Stomach (tissue), 9 donors: ENCODE data around the gene RFTN1. TPM values are rescaled to one million over a fixed set of nuclear protein-coding genes. Genes with fewer than 3 reads are reported as not detected.

Experiments
- DNase-seq, 2 donors: peaks; one replicate each; pipeline versions ENCODE4 v3.0.0 to v3.0.0-alpha.2; 2013 to 2019
- H3K27ac ChIP-seq, 5 donors: fragments of 200-600 bp in 4 of 5; sonication (generic) in 4 of 5; one replicate each; pipeline ENCODE4 v1.5.1; 2013 to 2019; ENCODE audit warnings: mild to moderate bottlenecking in 1 of 5, moderate library complexity in 1 of 5
- H3K27me3 ChIP-seq, 3 donors: fragments of 200-600 bp; sonication (generic); one replicate each; pipeline ENCODE4 v1.5.1; 2017 to 2019; ENCODE audit warnings: mixed run types in 1 of 3
- H3K36me3 ChIP-seq, 4 donors: fragments of 200-600 bp; sonication (generic); 1 replicate in 3 of 4; 2 replicates in 1 of 4; pipeline ENCODE4 v1.5.1; 2016 to 2019
- H3K4me1 ChIP-seq, 4 donors: fragments of 200-600 bp; sonication (generic); one replicate each; pipeline ENCODE4 v1.5.1; 2016 to 2019
- H3K4me3 ChIP-seq, 4 donors: fragments of 200-600 bp; sonication (generic) in 3 of 4; one replicate each; pipeline ENCODE4 v1.5.1; 2016 to 2019; ENCODE audit warnings: mild to moderate bottlenecking in 1 of 4
- H3K9me3 ChIP-seq, 4 donors: fragments of 200-600 bp; sonication (generic); one replicate each; pipeline ENCODE4 v1.5.1; 2016 to 2019
- EP300 ChIP-seq: sonication (generic); formaldehyde crosslinking; IDR thresholded peaks from one replicate; pipeline ENCODE4 v1.6.1; 2017; ENCODE audit warnings: antibody characterized with exemption
- POLR2A ChIP-seq, 4 donors: fragments of 450-650 bp; IDR thresholded peaks; one replicate each; pipeline ENCODE4 v1.6.1; 2016; ENCODE audit warnings: antibody characterized with exemption in 4 of 4, control low read depth in 2 of 4, mild to moderate bottlenecking in 1 of 4, moderate library complexity in 1 of 4
- POLR2AphosphoS5 ChIP-seq, 3 donors: sonication (generic); formaldehyde crosslinking; IDR thresholded peaks; one replicate each; pipeline ENCODE4 v1.6.1; 2016; ENCODE audit warnings: antibody characterized with exemption in 3 of 3
- WGBS, 5 donors: extraction: QIAGEN DNeasy Blood & Tissue Kit in 3 of 5; methylation state at CpG; one replicate each; pipeline versions ENCODE4 v1.1.5 to v1.1.7; 2013 to 2018; 5-methylcytosine and 5-hydroxymethylcytosine counted together
- intact Hi-C: fragments of 100-400 bp; cut with DNase I; formaldehyde crosslinking; loops from one replicate; pipeline ENCODE4 v1.15.1; 2023; ENCODE audit warnings: low total_unique reads
- polyA plus RNA-seq, 3 donors: library from polyadenylated mRNA; stranded (reverse); fragments of 200-250 nt; gene quantifications; one replicate each; pipeline ENCODE4 v1.2.3, GENCODE V29; 2013
- total RNA-seq, 5 donors: library from RNA; depleted of rRNA; stranded (reverse); fragments of >200 nt; gene quantifications; one replicate each; pipeline versions ENCODE4 v1.1.0 to v1.2.3, GENCODE V29; 2014 to 2016
- TF ChIP-seq, protein P1 (sequence below), 7 experiments: fragments of 450-650 bp in 4 of 7; fragments of 200-600 bp in 3 of 7; sonication (generic) in 3 of 7; IDR thresholded peaks; one replicate each; pipeline ENCODE4 v1.5.1; 2016 to 2019; ENCODE audit warnings: antibody characterized with exemption in 7 of 7, control low read depth in 2 of 7, mild to moderate bottlenecking in 1 of 7
- donor health status: healthy with polysubstance abuse.
- donor health status: Bipolar disorder and iron deficiency.
- donor health status: healthy.

The RFTN1 gene
- total and polyA plus RNA-seq, 8 donors: 4.6 to 103 (median 18.9) TPM

DNA sequence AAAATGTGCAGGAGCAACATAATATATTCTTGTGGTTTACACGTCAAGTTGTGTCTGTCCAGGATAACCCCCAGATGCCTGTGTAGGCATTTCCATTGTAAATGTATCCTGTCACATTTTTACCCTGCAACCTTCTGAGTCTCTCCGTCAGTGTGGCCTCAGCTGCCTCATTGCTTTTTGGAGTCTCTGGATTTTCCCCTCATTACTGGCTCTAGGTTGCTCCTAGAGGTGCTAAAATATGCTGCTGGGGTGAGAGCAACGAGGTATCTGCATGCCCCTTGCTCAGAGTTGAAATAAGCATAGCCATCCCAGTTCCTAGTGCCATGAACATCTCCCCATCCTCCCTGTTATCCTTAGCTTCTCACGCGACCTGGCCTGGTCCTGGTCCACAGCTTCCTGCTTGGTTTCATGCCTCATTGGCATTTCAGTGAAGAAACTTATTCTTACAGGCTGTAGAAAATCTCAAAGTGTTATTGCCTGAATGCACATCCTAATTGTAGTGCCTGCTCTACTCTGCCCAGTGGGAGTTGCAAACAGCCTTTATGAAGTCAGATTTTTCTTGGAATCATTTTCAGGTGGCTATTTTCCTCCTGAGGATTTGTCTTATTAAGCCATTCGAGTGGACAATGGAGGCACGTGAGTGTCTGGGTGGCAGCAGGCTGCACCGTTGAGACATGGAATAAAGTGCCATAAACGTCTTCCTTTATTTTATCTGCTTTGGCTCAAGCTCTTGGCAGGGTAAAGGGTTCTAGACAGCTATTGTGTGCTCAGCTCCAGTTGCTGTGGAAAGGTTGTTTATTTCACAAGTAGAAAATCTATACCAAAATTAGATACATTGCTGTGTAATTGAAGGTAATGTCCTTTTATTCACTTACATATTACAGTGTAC, 215.3 kb downstream of the RFTN1 start:
- Histone ChIP-seq H3K36me3 (peaks cover 9 to 69% (median 64%) of the 10 kb centered on the region in 4 donors), H3K27ac (no peak overlapping the region), H3K4me1 (no peaks in the 10 kb centered on the region), H3K27me3 (no peaks in the 10 kb centered on the region), H3K4me3 (no peak overlapping the region), H3K9me3 (no peaks in the 10 kb centered on the region)
- DNase-seq: no peak
- TF ChIP-seq POLR2A (IDR thresholded peaks at IDR 0.05) (no peak), POLR2AphosphoS5 (IDR thresholded peaks at IDR 0.05) (no peak), EP300 (no peak)
- TF ChIP-seq, protein P1, sequence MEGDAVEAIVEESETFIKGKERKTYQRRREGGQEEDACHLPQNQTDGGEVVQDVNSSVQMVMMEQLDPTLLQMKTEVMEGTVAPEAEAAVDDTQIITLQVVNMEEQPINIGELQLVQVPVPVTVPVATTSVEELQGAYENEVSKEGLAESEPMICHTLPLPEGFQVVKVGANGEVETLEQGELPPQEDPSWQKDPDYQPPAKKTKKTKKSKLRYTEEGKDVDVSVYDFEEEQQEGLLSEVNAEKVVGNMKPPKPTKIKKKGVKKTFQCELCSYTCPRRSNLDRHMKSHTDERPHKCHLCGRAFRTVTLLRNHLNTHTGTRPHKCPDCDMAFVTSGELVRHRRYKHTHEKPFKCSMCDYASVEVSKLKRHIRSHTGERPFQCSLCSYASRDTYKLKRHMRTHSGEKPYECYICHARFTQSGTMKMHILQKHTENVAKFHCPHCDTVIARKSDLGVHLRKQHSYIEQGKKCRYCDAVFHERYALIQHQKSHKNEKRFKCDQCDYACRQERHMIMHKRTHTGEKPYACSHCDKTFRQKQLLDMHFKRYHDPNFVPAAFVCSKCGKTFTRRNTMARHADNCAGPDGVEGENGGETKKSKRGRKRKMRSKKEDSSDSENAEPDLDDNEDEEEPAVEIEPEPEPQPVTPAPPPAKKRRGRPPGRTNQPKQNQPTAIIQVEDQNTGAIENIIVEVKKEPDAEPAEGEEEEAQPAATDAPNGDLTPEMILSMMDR (IDR thresholded peaks at IDR 0.05): no peak
- WGBS, 5 donors: 80 to 84% (median 83%) methylated on average over 9 of the region's 9 CpGs
- intact Hi-C loops: no loop called here

DNA sequence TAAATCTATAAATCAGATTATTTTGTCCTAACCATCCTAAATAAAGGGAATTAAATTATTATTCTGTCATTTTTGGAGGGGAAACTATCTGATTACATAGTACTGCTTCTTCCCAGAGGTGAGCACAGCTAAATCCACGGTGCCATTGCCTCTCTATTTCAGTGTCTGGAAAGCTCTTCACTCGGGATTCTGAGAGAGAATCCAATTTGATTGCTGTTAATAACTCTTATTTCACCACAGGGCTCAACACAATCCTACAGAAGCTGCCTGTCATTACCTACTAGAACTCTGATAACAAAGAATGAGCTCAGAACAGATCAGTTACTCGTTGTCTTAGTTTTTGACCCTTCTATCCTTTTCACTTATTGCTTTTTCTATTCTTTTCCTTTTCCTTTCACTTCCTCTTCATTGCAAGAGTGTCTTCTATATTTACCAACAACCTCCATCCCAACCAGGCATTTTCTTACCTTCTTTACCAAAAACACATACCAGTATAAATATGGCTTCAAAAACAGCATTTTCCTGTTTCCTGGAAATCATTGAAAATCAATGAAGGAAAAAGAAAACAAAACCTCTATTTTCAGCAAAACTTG, 218.1 kb downstream of the RFTN1 start:
- H3K4me1 ChIP-seq: peaks cover 0 to 5% (median 0%) of the 10 kb centered on the region in 4 donors
- H3K27ac ChIP-seq: no peak overlapping the region
- TF ChIP-seq POLR2A (IDR thresholded peaks at IDR 0.05) (no peak), POLR2AphosphoS5 (IDR thresholded peaks at IDR 0.05) (no peak), EP300 (no peak)
- TF ChIP-seq, protein P1 (IDR thresholded peaks at IDR 0.05): no peak
- H3K4me3 ChIP-seq: no peak overlapping the region
- no peaks in the 10 kb centered on the region for H3K27me3 ChIP-seq
- no peaks in the 10 kb centered on the region for H3K9me3 ChIP-seq
- peaks cover 9 to 50% (median 41%) of the 10 kb centered on the region in 4 donors for H3K36me3 ChIP-seq
- DNase-seq: no peak
- WGBS, 5 donors: 85 to 92% (median 90%) methylated on average over 3 of the region's 3 CpGs
- intact Hi-C loops: no loop called here

DNA sequence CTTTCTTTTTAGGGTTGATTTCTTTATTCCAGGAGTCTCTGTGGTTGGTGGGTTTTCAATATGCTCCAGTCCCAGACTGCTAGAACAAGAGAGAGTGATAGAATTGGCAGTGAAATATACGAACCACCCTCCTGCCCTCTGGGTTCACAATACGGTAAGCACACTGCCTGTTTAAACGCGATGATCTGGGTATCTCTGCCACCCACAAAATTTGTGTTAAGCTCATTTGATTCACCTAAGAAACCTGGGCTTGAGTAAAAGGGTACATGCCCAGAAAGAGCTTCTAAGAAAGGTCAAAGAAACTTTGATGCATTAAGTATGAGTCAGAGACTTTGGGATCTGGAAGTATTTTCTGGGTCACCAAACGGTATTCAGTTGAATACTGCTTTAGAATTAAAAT, 218.7 kb downstream of the RFTN1 start:
- Histone ChIP-seq H3K4me3 (no peak overlapping the region), H3K27me3 (no peaks in the 10 kb centered on the region), H3K27ac (no peak overlapping the region), H3K36me3 (peaks cover 9 to 52% (median 42%) of the 10 kb centered on the region in 4 donors), H3K4me1 (peaks cover 0 to 5% (median under 1%) of the 10 kb centered on the region in 4 donors), H3K9me3 (no peaks in the 10 kb centered on the region)
- DNase-seq: no peak
- 86 to 92% (median 90%) methylated on average over 5 of the region's 5 CpGs for WGBS, 5 donors
- TF ChIP-seq EP300 (no peak), POLR2A (IDR thresholded peaks at IDR 0.05) (no peak), POLR2AphosphoS5 (IDR thresholded peaks at IDR 0.05) (no peak)
- TF ChIP-seq, protein P1 (IDR thresholded peaks at IDR 0.05): no peak
- intact Hi-C loops: no loop called here

DNA sequence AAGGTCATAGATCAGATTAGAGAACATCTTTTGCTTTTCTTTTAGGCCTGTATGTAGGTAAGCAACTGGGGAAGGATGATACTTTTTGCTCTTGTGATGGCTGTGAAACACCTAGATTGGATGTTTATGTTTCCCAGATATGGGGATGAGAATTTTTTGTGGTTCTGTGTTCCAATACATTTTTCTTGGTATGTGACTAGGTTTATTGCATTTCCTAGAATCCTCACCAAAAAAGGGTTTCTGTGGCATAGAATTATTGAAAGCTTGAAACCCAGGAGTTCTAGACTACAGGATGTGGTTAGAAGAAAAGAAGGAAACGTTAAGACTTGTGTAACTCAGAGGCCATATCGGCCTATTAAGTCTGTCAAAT, 222.7 kb downstream of the RFTN1 start:
- TF ChIP-seq, protein P1 (IDR thresholded peaks at IDR 0.05): no peak
- no peak for TF ChIP-seq EP300
- no peak for DNase-seq
- H3K27ac ChIP-seq: peak overlapping the region in 1 of 5 donors; percentile 3
- 44 to 67% (median 63%) methylated on average over 2 of the region's 2 CpGs for WGBS, 5 donors
- no peaks in the 10 kb centered on the region for H3K9me3 ChIP-seq
- H3K4me3 ChIP-seq: no peak overlapping the region
- no peaks in the 10 kb centered on the region for H3K27me3 ChIP-seq
- H3K36me3 ChIP-seq: peaks cover 12 to 50% (median 39%) of the 10 kb centered on the region in 4 donors
- peaks cover 0 to 17% (median 8%) of the 10 kb centered on the region in 4 donors for H3K4me1 ChIP-seq
- intact Hi-C loops: no loop called here
